Transverse colon (tissue), 3 donors: ENCODE data around the gene TPT1.

ENCODE experiments used
- CTCF ChIP-seq, 5 experiments: fragments of 200-600 bp in 3 of 5; fragments of 450-650 bp in 2 of 5; sonication (generic) in 3 of 5; IDR thresholded peaks; 1 replicate in 2 of 5; 2 replicates in 3 of 5; pipeline ENCODE4 v1.5.1; 2016 to 2017; ENCODE audit warnings: antibody characterized with exemption in 5 of 5, inconsistent platforms in 3 of 5, mild to moderate bottlenecking in 2 of 5, moderate library complexity in 1 of 5
- EP300 ChIP-seq: sonication (generic); formaldehyde crosslinking; IDR thresholded peaks from one replicate; pipeline ENCODE4 v1.6.1; 2017; ENCODE audit warnings: antibody characterized with exemption, low read depth
- POLR2A ChIP-seq: fragments of 450-650 bp; IDR thresholded peaks from one replicate; pipeline ENCODE4 v1.6.1; 2016; ENCODE audit warnings: antibody characterized with exemption, mild to moderate bottlenecking, moderate library complexity

GRCh38 chr13:45302507-45302906 lies 38.5 kb downstream of the TPT1 start:
- TF ChIP-seq CTCF (IDR thresholded peaks at IDR 0.05): no peak
- TF ChIP-seq POLR2A: no peak
- TF ChIP-seq EP300: no peak
